Karpas-422 (cell line): ENCODE results near the gene RFX2. TPM values are rescaled to one million over a fixed set of nuclear protein-coding genes. Genes with fewer than 3 reads are reported as not detected.
"Not testable (repeated sequence)": the region's sequence is repeated elsewhere in the genome, so short reads cannot be mapped to it uniquely, and the experiment has no call there.

Experiments
- DNase-seq: peaks from one replicate; pipeline ENCODE4 v3.0.0-alpha.2; 2015
- H2AFZ ChIP-seq: fragments of 200-600 bp; sonication (generic); 2 replicates; pipeline ENCODE4 v1.6.1; 2014; ENCODE audit warnings: antibody characterized with exemption, low read length, mixed read lengths
- H3K27ac ChIP-seq: fragments of 200-600 bp; sonication (generic); 2 replicates; pipeline ENCODE4 v1.5.1; 2014; ENCODE audit warnings: mild to moderate bottlenecking, low read length, moderate library complexity
- H3K27me3 ChIP-seq: fragments of 200-600 bp; sonication (generic); 2 replicates; pipeline ENCODE4 v1.6.1; 2014; ENCODE audit warnings: low read length, mixed read lengths
- H3K36me3 ChIP-seq: fragments of 200-600 bp; sonication (generic); 2 replicates; pipeline ENCODE4 v1.6.1; 2014; ENCODE audit warnings: low read length, mixed read lengths; ENCODE audit not compliant: insufficient read depth
- H3K4me1 ChIP-seq: fragments of 200-600 bp; sonication (generic); 2 replicates; pipeline ENCODE4 v1.6.1; 2014; ENCODE audit warnings: mild to moderate bottlenecking, low read length, mixed read lengths
- H3K4me2 ChIP-seq: fragments of 200-600 bp; sonication (generic); 2 replicates; pipeline ENCODE4 v1.6.1; 2014; ENCODE audit warnings: low read length, low read depth, mild to moderate bottlenecking; ENCODE audit not compliant: poor library complexity, severe bottlenecking
- H3K4me3 ChIP-seq: fragments of 200-600 bp; sonication (generic); 2 replicates; pipeline ENCODE4 v1.5.1; 2014; ENCODE audit warnings: mild to moderate bottlenecking, antibody characterized with exemption, low read length, mixed read lengths
- H3K79me2 ChIP-seq: fragments of 200-600 bp; sonication (generic); 2 replicates; pipeline ENCODE4 v1.6.1; 2014; ENCODE audit warnings: mild to moderate bottlenecking, low read length, mixed read lengths
- H3K9ac ChIP-seq: fragments of 200-600 bp; sonication (generic); 2 replicates; pipeline ENCODE4 v1.6.0; 2014; ENCODE audit warnings: low read length
- H3K9me2 ChIP-seq: fragments of 200-600 bp; sonication (generic), shearing (Covaris generic); replicated peaks from 2 replicates; pipeline ENCODE4 v1.6.0; 2014; ENCODE audit warnings: mild to moderate bottlenecking, low read length, moderate library complexity; ENCODE audit not compliant: insufficient read depth
- H3K9me3 ChIP-seq: fragments of 300-700, 200-600 bp; sonication (generic); 2 replicates; pipeline ENCODE4 v1.6.1; 2014; ENCODE audit warnings: low read length, mixed read lengths
- H4K20me1 ChIP-seq: fragments of 200-600 bp; sonication (generic); 2 replicates; pipeline ENCODE4 v1.6.1; 2014; ENCODE audit warnings: mild to moderate bottlenecking, antibody characterized with exemption, low read length, low read depth; ENCODE audit not compliant: insufficient read depth
- total RNA-seq: library from RNA; depleted of rRNA; stranded (reverse); fragments of >200 nt; shearing (Covaris generic); gene quantifications from 2 replicates; pipeline ENCODE4 v1.2.3, GENCODE V29; 2014; ENCODE audit warnings: low replicate concordance

Gene RFX2
- total RNA-seq, 1 experiment from 2014 or later, result 6.4 TPM

GRCh38 chr19:6076675-6077463 lies 33.4 kb downstream of the RFX2 start:
- no peaks in the 10 kb centered on the region for H3K9me3 ChIP-seq
- H3K36me3 ChIP-seq, result no peaks in the 10 kb centered on the region
- no peaks in the 10 kb centered on the region for H3K9me2 ChIP-seq
- no peak overlapping the region for H3K9ac ChIP-seq
- no peak overlapping the region for H2AFZ ChIP-seq
- H3K4me2 ChIP-seq, result no peak overlapping the region
- 0 out of 2 replicates have a peak, but pooled peaks cover 3% of the 10 kb centered on the region for H4K20me1 ChIP-seq
- no peak overlapping the region for H3K4me3 ChIP-seq
- H3K27ac ChIP-seq, result no peak overlapping the region
- DNase-seq, result no peak
- peaks cover 7% of the 10 kb centered on the region for H3K4me1 ChIP-seq
- no peaks in the 10 kb centered on the region for H3K79me2 ChIP-seq
- no peaks in the 10 kb centered on the region for H3K27me3 ChIP-seq

GRCh38 chr19:6076291-6076665 lies 34.0 kb downstream of the RFX2 start:
- no peak overlapping the region for H3K4me2 ChIP-seq
- no peaks in the 10 kb centered on the region for H3K9me2 ChIP-seq
- no peak for DNase-seq
- no peaks in the 10 kb centered on the region for H3K36me3 ChIP-seq
- H3K27ac ChIP-seq, result no peak overlapping the region
- no peaks in the 10 kb centered on the region for H3K9me3 ChIP-seq
- peaks cover 7% of the 10 kb centered on the region for H3K4me1 ChIP-seq
- no peak overlapping the region for H3K9ac ChIP-seq
- 0 out of 2 replicates have a peak, but pooled peaks cover 3% of the 10 kb centered on the region for H4K20me1 ChIP-seq
- no peaks in the 10 kb centered on the region for H3K27me3 ChIP-seq
- no peaks in the 10 kb centered on the region for H3K79me2 ChIP-seq
- no peak overlapping the region for H3K4me3 ChIP-seq
- H2AFZ ChIP-seq, result no peak overlapping the region

- no peaks in the 10 kb centered on the region for H3K9me2 ChIP-seq
- H3K9me3 ChIP-seq, result no peaks in the 10 kb centered on the region
- no peak overlapping the region for H3K9ac ChIP-seq
- H3K79me2 ChIP-seq, result no peaks in the 10 kb centered on the region
- H3K36me3 ChIP-seq, result no peaks in the 10 kb centered on the region
- H2AFZ ChIP-seq, result no peak overlapping the region
- no peak overlapping the region for H3K4me2 ChIP-seq
- no peak overlapping the region for H3K4me3 ChIP-seq
- H3K4me1 ChIP-seq, result peaks cover 7% of the 10 kb centered on the region
- H3K27ac ChIP-seq, result no peak overlapping the region
- 0 out of 2 replicates have a peak, but pooled peaks cover 3% of the 10 kb centered on the region for H4K20me1 ChIP-seq
- DNase-seq, result no peak
- H3K27me3 ChIP-seq, result no peaks in the 10 kb centered on the region
These were observed 35.4 kb downstream of the RFX2 start for GRCh38 chr19:6074709-6075403.

- Histone ChIP-seq H3K4me1 (peaks cover 7% of the 10 kb centered on the region), H3K9ac (no peak overlapping the region), H3K36me3 (no peaks in the 10 kb centered on the region), H3K9me3 (no peaks in the 10 kb centered on the region), H3K27ac (no peak overlapping the region), H2AFZ (no peak overlapping the region), H3K27me3 (no peaks in the 10 kb centered on the region), H3K9me2 (no peaks in the 10 kb centered on the region), H3K4me3 (no peak overlapping the region), H4K20me1 (0 out of 2 replicates have a peak, but pooled peaks cover 3% of the 10 kb centered on the region), H3K4me2 (no peak overlapping the region), H3K79me2 (no peaks in the 10 kb centered on the region)
- DNase-seq, result no peak
These were observed 36.2 kb downstream of the RFX2 start for GRCh38 chr19:6073858-6074708.

- not testable (repeated sequence) for H3K27ac ChIP-seq, H2AFZ ChIP-seq, H3K79me2 ChIP-seq, H3K4me1 ChIP-seq, H4K20me1 ChIP-seq, H3K9me3 ChIP-seq, DNase-seq, H3K4me2 ChIP-seq, H3K9ac ChIP-seq, H3K9me2 ChIP-seq, H3K36me3 ChIP-seq, H3K27me3 ChIP-seq, H3K4me3 ChIP-seq
These were observed 37.1 kb downstream of the RFX2 start for GRCh38 chr19:6073233-6073632.

GRCh38 chr19:6071875-6072274 lies 38.4 kb downstream of the RFX2 start:
- H3K4me1 ChIP-seq, result no peaks in the 10 kb centered on the region
- H3K36me3 ChIP-seq, result no peaks in the 10 kb centered on the region
- no peaks in the 10 kb centered on the region for H3K9me3 ChIP-seq
- H3K27ac ChIP-seq, result no peak overlapping the region
- no peak for DNase-seq
- H4K20me1 ChIP-seq, result 0 out of 2 replicates have a peak, but pooled peaks cover 3% of the 10 kb centered on the region
- H3K79me2 ChIP-seq, result no peaks in the 10 kb centered on the region
- no peak overlapping the region for H3K9ac ChIP-seq
- no peak overlapping the region for H3K4me3 ChIP-seq
- H2AFZ ChIP-seq, result no peak overlapping the region
- H3K4me2 ChIP-seq, result no peak overlapping the region
- H3K9me2 ChIP-seq, result no peaks in the 10 kb centered on the region
- H3K27me3 ChIP-seq, result no peaks in the 10 kb centered on the region

GRCh38 chr19:6070720-6071485 lies 39.4 kb downstream of the RFX2 start:
- H3K4me3 ChIP-seq, result no peak overlapping the region
- H2AFZ ChIP-seq, result no peak overlapping the region
- no peak overlapping the region for H3K4me2 ChIP-seq
- no peak overlapping the region for H3K9ac ChIP-seq
- no peaks in the 10 kb centered on the region for H3K4me1 ChIP-seq
- no peaks in the 10 kb centered on the region for H4K20me1 ChIP-seq
- H3K9me3 ChIP-seq, result no peaks in the 10 kb centered on the region
- H3K79me2 ChIP-seq, result no peaks in the 10 kb centered on the region
- H3K27ac ChIP-seq, result no peak overlapping the region
- no peaks in the 10 kb centered on the region for H3K9me2 ChIP-seq
- DNase-seq, result no peak
- H3K27me3 ChIP-seq, result no peaks in the 10 kb centered on the region
- no peaks in the 10 kb centered on the region for H3K36me3 ChIP-seq
